GM13976 (cell line): ENCODE data around the gene SYVN1.
"Not testable (repeated sequence)": the region's sequence is repeated elsewhere in the genome, so short reads cannot be mapped to it uniquely, and the experiment has no call there.

Experiments
- DNase-seq: peaks from one replicate; pipeline ENCODE4 v3.0.0; 2012; ENCODE audit warnings: low spot score
- CTCF ChIP-seq: IDR thresholded peaks from 2 replicates; pipeline ENCODE4 v1.5.1; 2012; ENCODE audit warnings: borderline replicate concordance, mild to moderate bottlenecking; ENCODE audit not compliant: insufficient read depth; ENCODE audit errors: extremely low read depth, missing control alignments, control extremely low read depth
- in situ Hi-C: fragments of 300-500 bp; cut with MboI; formaldehyde crosslinking; loops from one replicate; pipeline ENCODE4 v1.12.0; 2022; ENCODE audit warnings: low sequenced_read_pairs, mixed read lengths, inconsistent platforms; ENCODE audit not compliant: unreplicated experiment

SYVN1 gene

GRCh38 chr11:65134240-65134951 lies at the start of gene SYVN1:
Gene SYVN1 (minus strand): TSS chr11:65134519. CDS start chr11:65133601, 918 bp downstream.
- TF ChIP-seq CTCF: no peak
- in situ Hi-C loops: no loop called here
- peak; percentile 93 for DNase-seq

GRCh38 chr11:65183201-65183891 lies 49.0 kb upstream of the SYVN1 start:
- DNase-seq: no peak
- no peak for TF ChIP-seq CTCF
- in situ Hi-C loops: no loop called here

- no peak for TF ChIP-seq CTCF
- DNase-seq: peak; percentile 59
- in situ Hi-C loops: no loop called here
Observed at GRCh38 chr11:65182258-65183170, 48.2 kb upstream of the SYVN1 start.

GRCh38 chr11:65181569-65182257 lies 47.4 kb upstream of the SYVN1 start, which contains the start of gene CAPN1:
Gene CAPN1 (plus strand): TSS chr11:65181928. CDS start chr11:65182702, 774 bp downstream.
- DNase-seq: peak; percentile 89
- TF ChIP-seq CTCF: no peak
- in situ Hi-C loops: no loop called here

- in situ Hi-C loops: no loop called here
- peak; percentile 84 for TF ChIP-seq CTCF
- DNase-seq: peak; percentile 82
Observed at GRCh38 chr11:65180877-65181568, 46.7 kb upstream of the SYVN1 start.

- in situ Hi-C loops, DNase-seq: not testable (repeated sequence)
Observed at GRCh38 chr11:65174571-65175010, 40.3 kb upstream of the SYVN1 start.
